Epithelial cell of esophagus (primary cell): Measurements from ENCODE around the gene ACTN4.
"Not testable (repeated sequence)": the region's sequence is repeated elsewhere in the genome, so short reads cannot be mapped to it uniquely, and the experiment has no call there.

Experiments
- DNase-seq: peaks from one replicate; pipeline ENCODE4 v3.0.0; 2010; ENCODE audit warnings: low read depth
- H3K4me3 ChIP-seq: 2 replicates; pipeline ENCODE4 v1.5.1; 2011; ENCODE audit warnings: mild to moderate bottlenecking, low read length, control low read depth
- CTCF ChIP-seq: IDR thresholded peaks from 2 replicates; pipeline ENCODE4 v1.5.1; 2011; ENCODE audit warnings: low read depth, mild to moderate bottlenecking, low read length, control low read depth, inconsistent platforms; ENCODE audit not compliant: insufficient read depth; ENCODE audit errors: missing control alignments

The ACTN4 gene

DNA sequence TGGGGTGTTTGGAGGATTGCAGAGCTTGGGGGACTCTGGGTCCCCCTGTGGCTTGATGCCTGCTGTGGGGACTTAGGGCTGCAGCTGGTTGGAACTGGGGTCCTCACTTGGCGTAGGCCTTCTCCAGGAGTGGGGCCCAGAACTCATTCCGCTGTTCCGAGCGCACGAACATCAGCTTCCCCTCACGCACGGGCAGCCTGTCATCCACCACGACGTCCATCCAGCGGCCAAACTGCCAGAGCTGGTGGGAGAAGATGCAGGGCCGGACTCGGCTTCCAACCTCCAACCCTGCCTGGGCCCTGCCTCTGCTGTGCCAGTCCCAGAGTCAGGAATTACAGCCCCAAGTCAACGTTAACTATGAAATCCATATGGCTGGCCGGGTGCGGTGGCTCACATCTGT, 94.2 kb downstream of the ACTN4 start:
- TF ChIP-seq CTCF: no peak
- DNase-seq: no peak
- H3K4me3 ChIP-seq: no peak overlapping the region

- H3K4me3 ChIP-seq: no peak overlapping the region
- no peak for DNase-seq
- TF ChIP-seq CTCF: no peak
These were observed 94.8 kb downstream of the ACTN4 start for GRCh38 chr19:38742296-38742695.

DNA sequence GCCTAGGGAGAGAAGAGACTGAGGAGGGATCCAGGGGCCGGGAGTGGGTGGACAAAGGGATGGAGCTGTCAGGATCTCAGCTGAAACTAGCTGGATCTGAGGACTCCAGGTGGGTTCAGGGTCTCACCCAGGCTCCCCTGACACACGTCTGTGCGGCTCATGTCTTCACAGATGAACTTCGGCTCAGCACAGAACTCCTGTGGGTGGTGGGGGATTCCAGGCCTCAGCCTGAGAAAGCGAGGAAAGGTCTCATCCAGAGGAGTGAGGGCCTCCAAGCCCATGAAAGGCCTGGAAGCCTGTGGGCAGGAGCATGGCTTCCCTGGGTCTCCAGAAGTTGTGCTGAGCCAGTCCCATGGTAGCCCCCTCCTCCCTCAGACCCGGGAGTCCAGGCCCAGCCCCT, 95.5 kb downstream of the ACTN4 start:
- TF ChIP-seq CTCF: no peak

DNA sequence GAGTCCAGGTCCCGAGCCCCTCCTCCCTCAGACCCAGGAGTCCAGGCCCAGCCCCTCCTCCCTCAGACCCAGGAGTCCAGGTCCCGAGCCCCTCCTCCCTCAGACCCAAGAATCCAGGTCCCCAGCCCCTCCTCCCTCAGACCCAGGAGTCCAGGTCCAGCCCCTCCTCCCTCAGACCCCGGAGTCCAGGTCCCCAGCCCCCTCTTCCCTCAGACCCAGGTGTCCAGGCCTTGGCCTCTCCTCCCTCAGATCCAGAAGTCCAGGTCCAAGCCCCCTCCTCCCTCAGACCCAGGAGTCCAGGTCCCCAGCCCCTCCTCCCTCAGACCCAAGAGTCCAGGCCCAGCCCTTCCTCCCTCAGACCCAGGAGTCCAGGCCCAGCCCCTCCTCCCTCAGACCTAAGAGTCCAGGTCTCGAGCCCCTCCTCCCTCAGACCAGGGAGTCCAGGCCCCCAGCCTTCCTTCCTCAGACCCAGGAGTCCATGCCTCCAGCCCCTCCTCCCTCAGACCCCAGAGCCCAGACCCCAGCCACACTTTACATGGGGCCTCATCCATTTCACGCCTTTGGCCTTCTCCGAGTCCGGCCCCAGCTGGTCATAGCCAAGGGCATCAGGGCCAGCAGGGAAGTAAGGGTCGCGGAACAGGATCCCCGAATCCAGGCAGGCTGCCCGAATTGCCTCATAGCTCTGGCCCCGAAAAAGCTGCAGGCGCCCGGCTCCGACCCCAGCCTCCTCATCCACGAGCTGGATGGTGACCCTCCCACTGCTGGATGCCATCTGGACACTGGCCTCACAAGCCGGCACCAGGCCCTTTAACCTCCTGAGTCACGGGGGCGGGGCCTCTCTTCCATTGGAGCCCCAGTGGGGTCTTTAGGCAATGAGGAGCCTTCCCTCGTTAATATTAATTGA, 96.2 kb downstream of the ACTN4 start:
- TF ChIP-seq CTCF: no peak
- no peak overlapping the region for H3K4me3 ChIP-seq
- DNase-seq: no peak

More for the DNA sequence above, 95.5 kb downstream of the ACTN4 start:
- DNase-seq: no peak
- no peak overlapping the region for H3K4me3 ChIP-seq

GRCh38 chr19:38744298-38744681, 96.8 kb downstream of the ACTN4 start, which contains the start of gene CAPN12:
Gene CAPN12 (minus strand): TSS chr19:38744474. CDS start chr19:38744165, 309 bp downstream.
- no peak for TF ChIP-seq CTCF
- no peak within 1 kb of the TSS for H3K4me3 ChIP-seq
- no peak for DNase-seq

- TF ChIP-seq CTCF: no peak
- no peak overlapping the region for H3K4me3 ChIP-seq
- DNase-seq: no peak
These were observed 97.4 kb downstream of the ACTN4 start for GRCh38 chr19:38744874-38745273.

- H3K4me3 ChIP-seq: no peak overlapping the region
- no peak for DNase-seq
- no peak for TF ChIP-seq CTCF
These were observed 97.9 kb downstream of the ACTN4 start for GRCh38 chr19:38745316-38745715.

GRCh38 chr19:38753783-38754182, 106.3 kb downstream of the ACTN4 start:
- not testable (repeated sequence) for DNase-seq, H3K4me3 ChIP-seq

DNA sequence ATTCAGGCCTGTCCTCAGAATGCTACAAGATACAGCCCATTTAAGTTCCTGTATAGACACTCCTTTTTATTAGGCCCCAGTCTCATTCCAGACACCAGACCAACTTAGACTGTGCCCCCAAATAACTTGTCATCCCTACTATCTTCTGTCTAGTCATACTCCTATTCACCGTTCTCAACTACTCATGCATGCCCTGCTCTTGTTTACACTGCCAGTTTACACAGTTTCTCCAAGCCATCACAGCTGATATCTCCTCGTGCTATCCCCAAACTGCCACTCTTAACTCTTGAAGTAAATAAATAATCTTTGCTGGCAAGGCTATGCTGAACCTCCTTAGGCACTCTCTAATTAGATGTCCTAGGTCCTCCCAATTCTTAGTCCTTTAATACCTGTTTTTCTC, 106.7 kb downstream of the ACTN4 start:
- not testable (repeated sequence) for DNase-seq, H3K4me3 ChIP-seq
